HTR-8/SVneo (cell line): Measurements from ENCODE around the gene MAP2K5.
A peak's percentile ranks its signal among the peaks of the same experiment; 100 is the strongest.
"Not testable (repeated sequence)": the region's sequence is repeated elsewhere in the genome, so short reads cannot be mapped to it uniquely, and the experiment has no call there.

ENCODE experiments used
- DNase-seq: peaks from one replicate; pipeline ENCODE4 v3.0.0; 2011; ENCODE audit warnings: low spot score, mixed read lengths; ENCODE audit not compliant: insufficient read length
- FAIRE-seq: peaks from 2 replicates; lab custom pipeline; 2011; peaks lifted over from hg19 to GRCh38; lab: Jason Lieb, UNC

MAP2K5 gene

DNA sequence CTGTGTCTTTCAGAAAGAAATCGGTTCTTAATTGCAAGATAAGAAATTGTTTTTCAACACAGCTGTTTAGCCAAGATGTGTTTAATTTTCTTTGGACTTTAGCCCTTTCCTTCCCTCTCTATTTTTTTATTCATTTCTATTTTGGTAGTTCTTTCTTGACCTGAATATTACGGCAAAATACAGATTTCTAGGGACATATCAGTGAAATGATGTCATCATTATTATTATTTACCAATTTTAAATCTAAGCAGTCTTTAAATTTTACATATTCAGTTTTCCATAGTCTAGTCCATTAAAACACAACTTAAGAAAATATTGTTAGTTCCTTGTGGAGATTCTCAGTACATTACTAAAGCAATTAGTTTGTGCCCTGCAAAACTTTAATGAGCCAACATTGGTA, 104.3 kb downstream of the MAP2K5 start:
- no peak for FAIRE-seq
- no peak for DNase-seq

DNA sequence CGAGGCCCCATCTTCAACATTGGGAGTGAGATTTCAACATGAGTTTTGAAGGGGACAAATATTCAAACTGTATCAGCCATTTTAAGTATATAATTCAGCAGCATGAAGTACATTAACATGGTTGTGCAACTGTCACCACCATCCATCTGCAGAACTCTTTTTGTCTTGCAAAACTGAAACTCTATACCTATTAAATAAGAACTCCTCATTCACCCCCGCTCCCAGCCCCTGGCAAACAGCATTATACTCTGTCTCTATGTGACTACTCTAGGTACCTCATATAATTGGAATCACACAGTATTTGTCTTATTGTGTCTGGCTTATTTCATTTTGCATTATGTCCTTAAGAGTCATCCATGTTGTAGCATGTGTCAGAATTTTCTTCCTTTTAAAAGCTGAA, 110.1 kb downstream of the MAP2K5 start:
- FAIRE-seq (no peak), DNase-seq (no peak)

DNA sequence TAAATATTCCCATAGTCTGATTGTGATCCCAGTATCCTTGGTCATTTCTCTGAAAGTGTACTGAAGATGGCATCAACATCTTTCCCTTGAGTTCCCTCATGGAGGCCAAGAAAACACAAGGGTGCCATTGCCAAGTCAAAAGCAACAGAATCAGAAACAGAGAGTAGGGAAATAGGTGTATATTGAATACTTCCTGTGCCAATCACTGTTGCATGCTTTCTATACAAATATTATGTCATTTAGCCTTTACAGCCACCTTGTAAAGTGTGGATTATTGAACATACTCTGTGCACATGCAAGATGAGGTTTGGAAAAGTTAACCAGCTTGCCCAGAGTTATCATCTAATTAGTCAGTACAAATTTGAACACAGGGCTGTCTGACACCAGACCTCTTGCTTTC, 117.9 kb downstream of the MAP2K5 start:
- FAIRE-seq (no peak), DNase-seq (no peak)

DNA sequence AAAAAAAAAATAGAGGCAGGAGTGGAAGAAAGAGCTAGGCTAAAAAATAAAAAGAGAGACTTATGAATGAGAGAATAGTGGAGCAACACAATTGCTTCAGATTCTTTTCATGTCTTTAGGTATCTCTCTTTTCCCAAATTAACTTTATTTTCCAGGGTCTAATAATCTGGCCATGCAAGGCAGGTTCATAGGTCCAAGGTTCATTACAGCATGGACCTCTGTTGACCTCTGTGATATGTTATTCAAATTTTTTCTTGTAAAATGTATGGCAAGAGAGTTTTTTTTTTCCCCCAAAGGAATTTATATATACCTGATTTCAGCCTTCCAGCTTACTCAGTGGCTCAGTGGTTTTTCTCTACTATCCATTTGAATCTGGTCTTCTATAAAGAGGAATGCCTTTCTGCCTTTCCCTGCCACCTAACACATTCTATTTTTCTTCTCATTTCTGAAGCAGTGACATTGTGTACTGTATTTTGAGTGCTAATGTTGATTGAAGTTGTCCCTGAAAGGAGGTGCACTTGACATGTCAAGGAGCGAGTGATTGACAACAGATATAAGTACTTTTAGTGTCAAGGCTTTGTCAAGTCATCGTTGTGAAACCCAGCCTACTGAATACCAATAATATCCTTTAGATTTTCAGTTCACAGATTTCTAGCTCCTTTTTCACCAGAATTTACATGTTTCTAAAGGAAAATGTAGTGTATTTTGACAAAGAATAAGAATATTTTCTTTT, 118.5 kb downstream of the MAP2K5 start:
- DNase-seq: no peak
- FAIRE-seq: no peak

DNA sequence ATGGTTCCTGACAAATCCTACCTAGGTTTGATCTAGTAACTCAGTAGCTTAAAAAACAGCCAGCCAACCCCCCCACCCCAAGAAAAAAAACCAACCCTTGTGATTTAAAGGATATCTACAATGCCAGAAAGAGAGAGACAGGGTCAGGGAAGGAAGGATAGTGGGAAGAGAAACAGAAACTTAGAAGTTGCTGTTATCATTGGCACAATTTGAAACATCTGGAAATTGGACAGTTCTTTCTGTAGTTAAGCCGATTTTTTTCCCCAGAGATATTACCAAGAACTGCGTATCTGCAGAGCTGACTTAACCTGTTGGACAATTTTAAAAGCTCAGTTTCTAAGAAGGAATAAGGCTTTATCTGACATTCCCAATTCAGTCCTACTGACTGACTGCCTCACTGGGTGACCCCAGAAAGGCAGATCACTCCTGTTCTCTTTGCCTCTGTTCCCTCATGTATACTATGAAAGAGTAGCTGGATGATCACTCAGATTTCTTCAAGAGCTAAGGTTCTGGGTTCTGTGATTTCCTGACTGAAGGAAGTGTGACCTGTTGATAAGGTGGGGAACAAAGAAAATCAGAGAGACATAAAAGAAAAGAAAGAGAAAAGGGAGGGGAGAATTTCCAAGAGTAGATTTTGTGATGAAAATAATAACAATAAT, 128.3 kb downstream of the MAP2K5 start:
- no peak for FAIRE-seq
- no peak for DNase-seq

DNA sequence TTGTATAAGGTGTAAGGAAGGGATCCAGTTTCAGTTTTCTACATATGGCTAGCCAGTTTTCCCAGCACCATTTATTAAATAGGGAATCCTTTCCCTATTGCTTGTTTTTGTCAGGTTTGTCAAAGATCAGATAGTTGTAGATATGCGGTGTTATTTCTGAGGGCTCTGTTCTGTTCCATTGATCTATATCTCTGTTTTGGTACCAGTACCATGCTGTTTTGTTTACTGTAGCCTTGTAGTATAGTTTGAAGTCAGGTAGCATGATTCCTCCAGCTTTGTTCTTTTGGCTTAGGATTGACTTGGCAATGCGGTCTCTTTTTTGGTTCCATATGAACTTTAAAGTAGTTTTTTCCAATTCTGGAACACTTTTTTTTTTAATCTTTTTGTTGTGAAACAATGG, 130.3 kb downstream of the MAP2K5 start:
- DNase-seq: not testable (repeated sequence)

DNA sequence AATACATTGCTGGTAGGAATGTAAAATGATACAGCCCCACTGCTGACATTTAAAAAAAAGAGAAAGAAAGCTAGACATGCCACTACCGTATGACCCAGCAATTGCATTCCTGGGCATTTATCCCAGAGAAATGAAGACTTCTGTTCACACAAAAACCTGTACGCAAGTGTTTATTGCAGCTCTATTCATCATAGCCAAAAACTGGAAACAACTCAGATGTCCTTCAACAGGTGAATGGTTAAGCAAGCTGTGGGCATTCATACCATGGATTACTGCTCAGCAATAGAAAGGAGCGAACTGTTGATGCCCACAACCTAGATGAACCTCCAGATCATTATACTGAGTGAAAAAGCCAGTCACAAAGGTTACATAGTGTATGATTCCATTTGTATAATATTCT, 132.5 kb downstream of the MAP2K5 start:
- FAIRE-seq (no peak), DNase-seq (no peak)

More for the DNA sequence above, 130.3 kb downstream of the MAP2K5 start:
- FAIRE-seq: not testable (repeated sequence)

DNA sequence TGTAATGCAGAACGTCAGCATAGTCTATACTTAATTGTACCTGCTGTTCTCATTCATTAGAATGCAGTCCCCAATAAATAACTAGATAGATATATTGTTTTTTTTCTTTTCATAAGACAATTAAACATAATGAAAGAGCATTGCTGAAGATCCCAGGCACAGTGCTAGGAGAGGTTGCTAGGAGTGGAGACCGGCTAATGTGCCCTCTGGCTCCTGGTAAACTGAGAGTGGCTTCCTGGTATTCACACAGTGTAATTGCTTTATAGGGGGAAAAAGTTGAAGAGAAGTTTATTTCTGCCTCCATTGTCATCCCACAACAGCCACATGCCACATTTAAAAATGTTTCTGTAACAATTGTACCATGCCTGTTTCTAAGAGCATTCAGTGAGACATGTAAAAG, 135.6 kb downstream of the MAP2K5 start:
- FAIRE-seq (no peak), DNase-seq (no peak)

DNA sequence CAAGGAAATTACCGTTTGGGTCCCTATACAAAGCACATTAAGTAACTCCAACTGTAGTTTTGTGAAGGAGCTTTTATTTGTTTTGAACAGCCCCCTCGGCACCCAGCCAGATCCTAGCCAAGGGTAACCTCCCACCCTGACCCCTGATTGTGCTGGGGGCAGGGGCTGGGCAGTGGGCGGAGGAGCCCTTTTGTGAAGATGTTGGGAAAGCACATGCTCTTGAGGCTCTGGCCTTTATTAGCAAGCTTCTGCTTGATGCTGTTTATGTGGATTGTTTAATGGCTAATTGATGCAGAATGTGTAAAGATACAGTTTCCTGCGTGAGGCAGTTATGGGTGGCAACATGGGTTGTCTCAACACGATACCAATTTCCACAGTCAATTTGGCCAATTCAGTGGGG, 136.5 kb downstream of the MAP2K5 start:
- no peak for DNase-seq
- no peak for FAIRE-seq

DNA sequence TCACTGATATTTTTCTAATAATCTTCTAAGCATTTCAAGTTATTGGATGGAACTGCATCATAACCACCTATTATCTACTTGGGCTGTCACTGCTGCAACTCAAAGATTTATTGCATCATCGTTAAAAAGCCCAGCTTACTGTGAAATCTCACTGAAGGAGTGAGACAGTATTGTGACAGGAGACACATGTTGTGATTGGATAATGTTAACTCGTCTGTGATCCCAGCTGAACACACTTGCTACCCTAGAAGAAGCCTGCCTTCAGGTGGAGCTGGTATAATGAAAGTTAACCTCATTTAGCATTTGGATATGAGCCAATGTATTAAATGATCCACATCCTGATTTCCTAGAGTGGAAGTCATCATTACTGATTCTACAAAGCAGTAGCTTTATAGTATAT, 138.1 kb downstream of the MAP2K5 start:
- FAIRE-seq: no peak
- DNase-seq: no peak

DNA sequence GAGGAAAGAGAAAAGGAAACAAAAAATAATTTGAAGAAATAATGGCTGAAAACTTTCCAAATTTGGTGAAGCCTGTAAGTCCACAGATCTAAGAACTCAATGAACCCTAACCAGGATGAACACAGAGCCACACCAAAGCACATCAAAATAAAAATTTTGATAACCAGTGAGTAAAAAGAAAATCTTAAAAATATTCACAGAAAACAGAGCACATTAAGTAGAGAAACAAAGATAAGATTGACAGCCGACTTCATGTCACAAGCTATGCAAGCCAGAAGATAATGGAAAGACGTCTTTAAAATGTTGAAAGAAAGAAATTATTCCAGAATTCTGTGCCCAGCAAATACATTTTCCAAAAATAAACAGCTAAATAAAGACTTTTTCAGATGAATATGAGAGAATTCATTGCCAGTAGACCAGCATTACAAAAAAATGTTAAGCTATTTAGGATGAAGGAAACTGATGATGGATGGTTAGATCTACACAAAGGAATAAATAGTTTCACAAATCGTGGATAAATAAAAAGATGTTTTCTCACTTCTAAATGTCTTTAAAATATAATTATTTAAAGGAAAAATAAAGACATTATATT, 142.6 kb downstream of the MAP2K5 start:
- FAIRE-seq: no peak
- no peak for DNase-seq

DNA sequence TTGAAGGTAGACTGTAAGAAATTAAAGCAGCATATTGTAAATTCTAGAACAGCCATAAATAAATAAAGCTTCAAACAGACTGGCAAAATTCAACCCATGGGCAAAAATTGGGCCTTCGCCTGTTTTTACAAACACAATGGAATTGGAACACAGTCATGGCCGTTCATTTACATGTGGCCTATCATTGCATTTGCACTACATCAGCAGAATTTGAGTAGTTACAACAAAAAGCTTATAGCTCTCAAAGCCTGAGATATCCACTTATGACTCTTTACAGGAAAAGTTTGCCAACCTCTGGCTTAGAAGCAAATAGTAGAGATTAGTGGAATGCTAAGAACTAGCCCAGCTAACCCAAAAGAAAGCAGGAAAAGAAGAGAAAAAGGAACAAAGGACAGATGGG, 143.2 kb downstream of the MAP2K5 start:
- DNase-seq (no peak), FAIRE-seq (no peak)

DNA sequence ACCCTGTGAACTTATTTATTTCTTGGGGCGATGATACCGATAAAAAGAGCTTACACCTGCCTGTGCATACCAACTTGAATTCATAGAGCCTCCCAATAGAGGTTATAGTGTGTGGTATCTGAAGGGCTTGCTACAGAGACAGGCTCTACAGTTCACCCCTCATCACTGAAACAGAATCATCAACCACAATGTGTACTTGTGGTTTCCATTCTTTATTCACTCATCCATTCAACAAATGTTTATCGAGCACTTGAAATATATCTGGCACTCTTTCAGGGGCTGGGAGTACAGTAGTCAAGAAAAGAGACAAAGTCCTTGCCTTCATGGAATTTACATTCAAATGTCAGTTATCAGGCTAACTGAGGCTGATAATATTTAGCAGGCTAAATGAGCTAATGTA, 148.4 kb downstream of the MAP2K5 start:
- DNase-seq (no peak), FAIRE-seq (no peak)

DNA sequence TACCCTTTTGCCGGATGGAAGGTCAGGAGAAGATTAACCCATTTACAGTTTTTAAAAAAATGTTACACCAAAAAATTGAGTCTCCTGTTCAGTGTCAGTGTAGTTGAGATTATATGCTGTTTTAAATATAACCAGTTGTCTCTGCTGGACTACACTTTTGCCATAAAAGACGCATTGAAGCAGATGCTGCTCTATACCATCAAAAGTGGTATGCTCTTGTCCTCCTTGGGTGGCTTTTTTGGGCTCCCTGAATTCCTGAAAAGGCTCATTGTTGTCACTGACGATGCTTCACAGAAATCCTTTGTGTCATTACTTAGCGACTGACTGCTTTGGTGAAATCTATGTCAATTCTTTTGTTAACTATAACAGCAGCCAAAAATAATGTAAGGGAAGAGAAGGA, 148.9 kb downstream of the MAP2K5 start:
- FAIRE-seq (no peak), DNase-seq (no peak)

DNA sequence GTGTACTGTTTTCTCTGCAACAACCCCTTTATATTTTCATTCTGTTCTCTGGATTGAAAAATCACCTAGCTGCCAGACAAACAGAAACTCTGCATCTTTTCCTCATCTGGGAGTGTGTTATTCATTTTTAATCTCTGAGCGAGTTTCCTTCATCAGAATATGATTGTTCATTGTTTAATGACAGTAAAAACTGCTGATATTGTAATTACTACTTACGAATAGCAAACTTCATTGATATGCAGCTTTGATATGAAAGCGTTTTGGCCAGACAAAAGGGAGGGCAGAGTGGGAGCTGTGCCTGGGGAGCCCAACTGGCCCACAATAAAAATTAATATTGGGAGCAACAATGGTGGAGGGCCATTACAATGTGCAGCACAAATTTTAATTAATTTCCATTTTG, 150.1 kb downstream of the MAP2K5 start:
- DNase-seq (no peak), FAIRE-seq (no peak)

DNA sequence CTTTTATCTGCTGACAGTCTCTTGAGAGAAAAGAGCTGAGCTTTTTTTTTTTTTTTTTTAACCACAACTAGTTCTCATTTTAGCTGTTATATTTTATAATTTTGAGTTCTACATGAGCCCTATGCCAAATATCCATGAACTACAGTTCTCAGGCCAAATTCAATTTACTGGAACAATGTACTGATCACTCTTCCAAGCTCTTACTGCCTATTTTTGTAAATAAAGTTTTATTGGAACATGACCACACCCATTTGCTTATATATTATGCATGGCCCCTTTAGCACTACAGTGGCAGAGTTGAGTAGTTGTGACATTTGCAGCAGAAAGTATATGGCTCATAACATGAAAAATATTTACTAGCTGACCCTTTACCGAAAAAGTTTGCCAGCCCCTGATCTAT, 153.6 kb downstream of the MAP2K5 start:
- FAIRE-seq: no peak
- DNase-seq: no peak

DNA sequence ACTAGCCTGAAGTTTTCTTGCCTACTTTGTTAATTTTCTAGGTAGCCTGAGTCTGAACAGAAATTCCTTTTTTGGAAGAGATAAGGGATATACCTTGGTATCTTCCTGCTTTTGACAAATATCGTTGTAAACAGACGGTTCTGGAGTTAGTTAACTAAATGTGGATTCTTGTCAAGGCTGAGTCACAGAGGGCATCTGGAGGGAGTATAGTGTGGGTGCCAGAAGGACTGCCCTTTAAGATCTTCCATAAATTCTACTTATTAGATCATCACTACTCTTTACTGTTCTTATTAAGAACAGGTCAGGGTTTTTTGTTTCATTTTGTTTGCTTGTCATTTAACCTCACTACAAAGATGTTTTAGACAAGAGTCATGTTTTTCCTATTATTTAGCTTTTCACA, 157.5 kb downstream of the MAP2K5 start:
- peak; percentile 38 for FAIRE-seq
- DNase-seq: no peak

DNA sequence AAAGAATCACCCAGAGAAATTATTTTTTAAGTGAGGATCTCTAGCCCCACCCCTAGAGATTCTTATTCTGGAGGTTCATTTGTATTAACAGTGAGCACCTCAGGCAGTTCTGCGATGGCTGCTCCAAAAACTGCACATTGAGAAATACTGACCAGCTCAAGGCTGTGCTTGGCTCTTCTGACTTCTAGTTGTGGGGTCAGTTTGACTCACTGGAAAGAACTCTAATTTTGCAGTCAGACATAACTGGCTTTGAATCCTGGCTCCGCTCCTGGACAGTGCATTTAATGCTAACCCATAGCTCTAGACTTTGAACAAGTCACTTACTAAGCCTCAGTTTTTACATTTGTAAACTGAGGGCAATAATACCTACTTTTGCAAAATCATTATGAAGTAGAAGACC, 159.2 kb downstream of the MAP2K5 start:
- DNase-seq (no peak), FAIRE-seq (no peak)

DNA sequence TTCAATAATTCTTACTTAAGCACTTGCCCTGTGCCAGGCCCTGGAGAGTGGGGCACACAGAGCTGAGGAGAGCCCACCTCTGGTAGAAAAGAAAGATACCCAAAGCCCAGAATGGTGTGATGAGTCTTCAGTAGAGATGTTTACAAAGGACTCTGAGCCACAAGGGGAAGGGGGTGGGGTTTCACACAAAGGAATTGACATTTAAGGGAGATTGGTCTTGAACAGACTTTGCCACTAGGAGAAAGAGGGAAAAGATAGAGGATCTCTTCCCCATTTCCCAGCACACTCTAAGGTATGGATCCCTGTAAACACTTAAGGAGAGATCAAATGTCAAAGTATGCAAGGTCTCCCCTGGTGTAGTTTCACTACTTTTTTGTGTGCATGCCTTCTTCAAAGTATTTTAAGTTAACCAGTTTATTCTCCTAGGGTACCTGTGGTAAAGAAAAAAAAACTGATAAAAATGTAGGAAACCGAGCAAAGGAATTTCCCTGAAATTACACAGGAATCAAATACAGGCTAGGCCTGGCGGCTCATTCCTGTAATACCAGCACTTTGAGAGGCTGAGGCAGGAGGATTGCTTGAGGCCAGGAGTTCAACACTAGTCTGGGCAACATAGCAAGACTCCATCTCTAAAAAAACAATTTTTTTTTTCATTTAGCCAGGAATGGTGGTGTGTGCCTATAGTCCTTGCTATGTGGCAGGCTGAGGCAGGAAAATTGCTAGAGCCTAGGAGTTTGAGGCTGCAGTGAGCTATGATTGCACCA, 165.2 kb downstream of the MAP2K5 start:
- DNase-seq (no peak), FAIRE-seq (no peak)

DNA sequence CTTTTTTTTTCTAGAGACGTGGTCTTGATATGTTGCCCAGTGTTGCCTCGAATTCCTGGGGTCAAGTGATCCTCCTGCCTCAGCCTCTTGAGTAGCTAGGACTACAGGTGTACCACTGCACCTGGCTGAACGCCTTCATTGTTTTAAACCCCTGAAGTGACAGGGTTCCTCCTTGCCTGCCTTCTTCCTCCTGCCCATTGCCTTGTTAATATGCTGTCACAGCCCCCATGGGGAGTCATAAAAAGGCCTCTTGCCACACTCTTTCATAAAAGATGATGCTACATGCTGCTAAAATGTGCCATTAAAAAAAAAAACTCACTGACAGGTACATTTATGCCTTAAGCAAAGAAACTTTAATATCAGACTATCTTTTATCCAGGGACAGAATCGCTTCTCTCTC, 166.0 kb downstream of the MAP2K5 start:
- DNase-seq (no peak), FAIRE-seq (no peak)

DNA sequence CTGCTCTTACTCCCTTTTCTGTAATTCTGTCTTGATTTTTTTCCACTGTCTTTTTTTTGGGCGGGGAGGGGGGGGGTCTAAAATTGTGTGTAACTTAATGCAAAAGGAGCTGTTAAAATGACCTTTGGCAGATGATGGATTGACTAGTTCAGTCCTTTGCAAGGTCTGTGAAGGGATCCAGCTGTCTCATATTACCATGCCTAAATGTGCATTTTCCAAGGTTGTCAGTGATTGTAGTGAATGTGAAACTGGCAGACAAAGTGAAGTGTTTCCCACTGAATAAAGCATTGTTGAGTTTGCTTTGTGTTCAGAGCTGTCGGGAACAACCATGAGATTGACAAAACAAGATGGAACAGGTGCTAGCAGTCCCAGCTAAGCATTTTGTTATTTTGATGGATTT, 172.7 kb downstream of the MAP2K5 start:
- FAIRE-seq (peak; percentile 63), DNase-seq (no peak)
